ENCODE results near the gene LRRC8E. TPM values are rescaled to one million over a fixed set of nuclear protein-coding genes. Genes with fewer than 3 reads are reported as not detected.

Gene LRRC8E
- total and polyA plus RNA-seq, 2 of the 8 experiments (the other 6 are each of a cell fraction or from before 2014, with no cell fraction given): 2.7 to 2.9 TPM

GRCh38 chr19:7877249-7877836, 11.0 kb upstream of the LRRC8E start (continued):
- TF ChIP-seq, protein P1, sequence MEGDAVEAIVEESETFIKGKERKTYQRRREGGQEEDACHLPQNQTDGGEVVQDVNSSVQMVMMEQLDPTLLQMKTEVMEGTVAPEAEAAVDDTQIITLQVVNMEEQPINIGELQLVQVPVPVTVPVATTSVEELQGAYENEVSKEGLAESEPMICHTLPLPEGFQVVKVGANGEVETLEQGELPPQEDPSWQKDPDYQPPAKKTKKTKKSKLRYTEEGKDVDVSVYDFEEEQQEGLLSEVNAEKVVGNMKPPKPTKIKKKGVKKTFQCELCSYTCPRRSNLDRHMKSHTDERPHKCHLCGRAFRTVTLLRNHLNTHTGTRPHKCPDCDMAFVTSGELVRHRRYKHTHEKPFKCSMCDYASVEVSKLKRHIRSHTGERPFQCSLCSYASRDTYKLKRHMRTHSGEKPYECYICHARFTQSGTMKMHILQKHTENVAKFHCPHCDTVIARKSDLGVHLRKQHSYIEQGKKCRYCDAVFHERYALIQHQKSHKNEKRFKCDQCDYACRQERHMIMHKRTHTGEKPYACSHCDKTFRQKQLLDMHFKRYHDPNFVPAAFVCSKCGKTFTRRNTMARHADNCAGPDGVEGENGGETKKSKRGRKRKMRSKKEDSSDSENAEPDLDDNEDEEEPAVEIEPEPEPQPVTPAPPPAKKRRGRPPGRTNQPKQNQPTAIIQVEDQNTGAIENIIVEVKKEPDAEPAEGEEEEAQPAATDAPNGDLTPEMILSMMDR (IDR thresholded peaks at IDR 0.05; ENCODE audit: control extremely low read depth in 1 of 3, insufficient read depth in 1 of 3, low read depth in 1 of 3, low read length in 3 of 3): no peak
- TF ChIP-seq MAFK (IDR thresholded peaks at IDR 0.05; ENCODE audit: low read depth, low read length): no peak
- no peak for TF ChIP-seq SP2 (IDR thresholded peaks at IDR 0.05; ENCODE audit: low read length)
- no peak for TF ChIP-seq GTF2F1 (IDR thresholded peaks at IDR 0.05; ENCODE audit: borderline replicate concordance, low read depth, low read length)
- TF ChIP-seq SIX5 (IDR thresholded peaks at IDR 0.05; ENCODE audit: low read depth, low read length): no peak
- TF ChIP-seq KDM1A (IDR thresholded peaks at IDR 0.05; ENCODE audit: borderline replicate concordance, low read length): no peak

All from H1 (cell line).